ENCODE data around the gene PEPD.

PEPD gene

DNA sequence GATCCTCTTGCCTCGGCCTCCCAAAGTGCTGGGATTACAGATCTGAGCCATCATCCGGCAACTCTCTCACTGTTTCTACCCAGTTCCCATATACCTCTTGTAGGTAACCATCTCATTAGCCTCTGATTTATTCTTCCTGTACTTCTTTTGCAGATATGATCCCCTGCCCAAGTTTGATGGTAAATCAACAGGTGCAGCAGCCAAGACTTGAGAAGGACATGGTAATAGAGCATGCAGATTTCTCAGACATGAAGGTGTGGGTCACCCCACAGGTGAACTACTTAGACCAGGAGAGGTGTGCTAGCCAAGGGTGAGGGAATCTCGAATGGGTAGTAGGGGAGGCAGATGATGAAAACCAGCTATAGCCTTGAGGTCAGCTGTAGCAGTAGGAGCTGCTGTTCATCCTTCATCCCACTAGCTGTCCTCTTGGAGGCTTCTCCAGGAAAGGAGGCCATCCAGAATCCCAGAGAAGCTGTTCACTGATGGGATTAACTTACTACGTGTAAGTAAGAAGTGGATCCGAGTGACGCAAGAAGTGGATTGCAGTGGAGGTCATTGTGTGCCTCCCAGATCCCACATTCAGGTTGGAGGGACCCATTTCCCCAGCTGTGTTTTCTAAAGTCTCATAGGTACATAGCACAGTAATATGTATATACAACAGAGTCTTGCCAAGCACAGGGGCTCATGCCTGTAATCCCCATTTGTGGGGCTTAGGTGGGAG is 158.9 kb downstream of the PEPD start:
- no peak overlapping the region for H3K27ac ChIP-seq
- no peak for TF ChIP-seq ZFX (IDR thresholded peaks at IDR 0.05; ENCODE audit: borderline replicate concordance)
- TF ChIP-seq, protein P1, sequence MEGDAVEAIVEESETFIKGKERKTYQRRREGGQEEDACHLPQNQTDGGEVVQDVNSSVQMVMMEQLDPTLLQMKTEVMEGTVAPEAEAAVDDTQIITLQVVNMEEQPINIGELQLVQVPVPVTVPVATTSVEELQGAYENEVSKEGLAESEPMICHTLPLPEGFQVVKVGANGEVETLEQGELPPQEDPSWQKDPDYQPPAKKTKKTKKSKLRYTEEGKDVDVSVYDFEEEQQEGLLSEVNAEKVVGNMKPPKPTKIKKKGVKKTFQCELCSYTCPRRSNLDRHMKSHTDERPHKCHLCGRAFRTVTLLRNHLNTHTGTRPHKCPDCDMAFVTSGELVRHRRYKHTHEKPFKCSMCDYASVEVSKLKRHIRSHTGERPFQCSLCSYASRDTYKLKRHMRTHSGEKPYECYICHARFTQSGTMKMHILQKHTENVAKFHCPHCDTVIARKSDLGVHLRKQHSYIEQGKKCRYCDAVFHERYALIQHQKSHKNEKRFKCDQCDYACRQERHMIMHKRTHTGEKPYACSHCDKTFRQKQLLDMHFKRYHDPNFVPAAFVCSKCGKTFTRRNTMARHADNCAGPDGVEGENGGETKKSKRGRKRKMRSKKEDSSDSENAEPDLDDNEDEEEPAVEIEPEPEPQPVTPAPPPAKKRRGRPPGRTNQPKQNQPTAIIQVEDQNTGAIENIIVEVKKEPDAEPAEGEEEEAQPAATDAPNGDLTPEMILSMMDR (IDR thresholded peaks at IDR 0.05): no peak

DNA sequence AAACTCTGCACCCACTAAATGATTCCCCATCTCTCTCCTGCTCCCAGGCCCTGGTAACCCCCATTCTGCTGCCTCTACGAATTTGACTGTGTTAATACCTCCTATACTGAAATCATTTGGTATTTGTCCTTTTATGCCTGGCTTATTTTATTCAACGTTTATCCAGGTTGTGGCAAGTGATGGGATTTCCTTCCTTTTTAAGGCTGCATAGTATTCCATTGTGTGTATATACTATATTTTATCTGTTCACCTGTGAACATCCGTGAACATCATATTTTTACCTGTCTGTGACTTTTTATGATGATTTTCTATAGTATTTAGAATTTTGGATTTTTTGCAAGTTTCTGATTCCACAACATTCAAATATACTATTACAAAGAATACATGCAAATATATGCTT is 162.0 kb downstream of the PEPD start:
- H3K27ac ChIP-seq: no peak overlapping the region
- TF ChIP-seq ZFX (IDR thresholded peaks at IDR 0.05; ENCODE audit: borderline replicate concordance): no peak

DNA sequence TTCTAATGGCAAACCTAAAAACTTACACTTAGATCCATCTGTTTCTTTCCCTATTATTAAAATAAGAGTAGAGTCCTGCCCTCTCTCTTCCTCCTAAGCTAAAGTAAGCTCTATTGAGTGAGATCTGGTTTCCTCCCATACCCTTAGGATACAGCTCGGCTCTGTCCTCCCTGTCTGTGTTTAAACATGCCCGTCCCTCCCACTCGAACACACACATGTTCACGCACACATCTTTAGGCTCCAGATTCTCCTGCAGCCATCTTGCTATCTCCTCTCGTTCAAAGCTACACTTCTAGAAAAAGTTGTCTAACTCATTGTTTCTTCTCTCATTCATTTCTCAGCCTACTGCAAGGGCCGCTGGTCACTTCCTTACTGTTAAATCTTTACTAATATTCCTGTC is 163.2 kb downstream of the PEPD start:
- H3K27ac ChIP-seq: no peak overlapping the region
- TF ChIP-seq ZFX (IDR thresholded peaks at IDR 0.05; ENCODE audit: borderline replicate concordance): no peak

DNA sequence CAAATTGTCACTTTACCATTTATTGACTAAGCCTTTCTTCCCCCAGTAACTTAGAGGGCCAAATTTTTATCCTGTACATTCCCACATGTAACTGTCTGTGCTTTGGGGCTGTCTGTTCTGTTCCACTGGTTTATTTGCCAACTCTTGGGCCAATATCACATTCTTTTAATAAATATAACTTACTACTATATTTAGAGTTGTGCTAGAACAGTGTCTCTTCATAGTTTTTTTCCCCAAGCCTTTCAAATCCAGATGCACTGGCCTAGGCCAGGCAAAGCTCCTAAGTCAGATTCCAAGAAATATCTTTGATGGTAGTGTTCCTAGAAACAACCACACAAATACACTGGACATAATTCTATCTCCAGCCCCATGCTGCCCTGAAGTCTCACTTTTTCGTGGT is 164.0 kb downstream of the PEPD start:
- TF ChIP-seq, protein P1 (IDR thresholded peaks at IDR 0.05): no peak
- TF ChIP-seq ZFX (IDR thresholded peaks at IDR 0.05; ENCODE audit: borderline replicate concordance): no peak
- no peak overlapping the region for H3K27ac ChIP-seq

DNA sequence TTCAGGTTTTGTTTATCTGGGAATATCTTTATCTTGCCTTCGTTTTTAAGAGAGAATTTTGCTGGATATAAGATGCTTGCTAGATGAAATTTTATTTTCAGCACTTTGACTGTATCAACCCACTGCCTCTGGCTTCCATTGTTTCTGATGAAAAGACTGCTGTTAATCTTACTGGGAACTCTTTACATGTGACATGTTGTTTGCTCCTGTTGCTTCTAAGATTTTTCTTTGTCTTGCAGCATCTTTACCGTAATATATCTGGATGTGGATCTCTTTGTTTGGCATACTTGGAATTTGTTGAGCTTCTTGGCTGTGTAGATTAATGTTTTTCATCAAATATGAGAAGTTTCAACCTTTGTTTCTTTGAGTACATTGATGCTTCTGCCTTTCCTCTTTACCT is 166.1 kb downstream of the PEPD start:
- TF ChIP-seq ZFX (IDR thresholded peaks at IDR 0.05; ENCODE audit: borderline replicate concordance): no peak
- TF ChIP-seq, protein P1 (IDR thresholded peaks at IDR 0.05): no peak
- H3K27ac ChIP-seq: no peak overlapping the region

DNA sequence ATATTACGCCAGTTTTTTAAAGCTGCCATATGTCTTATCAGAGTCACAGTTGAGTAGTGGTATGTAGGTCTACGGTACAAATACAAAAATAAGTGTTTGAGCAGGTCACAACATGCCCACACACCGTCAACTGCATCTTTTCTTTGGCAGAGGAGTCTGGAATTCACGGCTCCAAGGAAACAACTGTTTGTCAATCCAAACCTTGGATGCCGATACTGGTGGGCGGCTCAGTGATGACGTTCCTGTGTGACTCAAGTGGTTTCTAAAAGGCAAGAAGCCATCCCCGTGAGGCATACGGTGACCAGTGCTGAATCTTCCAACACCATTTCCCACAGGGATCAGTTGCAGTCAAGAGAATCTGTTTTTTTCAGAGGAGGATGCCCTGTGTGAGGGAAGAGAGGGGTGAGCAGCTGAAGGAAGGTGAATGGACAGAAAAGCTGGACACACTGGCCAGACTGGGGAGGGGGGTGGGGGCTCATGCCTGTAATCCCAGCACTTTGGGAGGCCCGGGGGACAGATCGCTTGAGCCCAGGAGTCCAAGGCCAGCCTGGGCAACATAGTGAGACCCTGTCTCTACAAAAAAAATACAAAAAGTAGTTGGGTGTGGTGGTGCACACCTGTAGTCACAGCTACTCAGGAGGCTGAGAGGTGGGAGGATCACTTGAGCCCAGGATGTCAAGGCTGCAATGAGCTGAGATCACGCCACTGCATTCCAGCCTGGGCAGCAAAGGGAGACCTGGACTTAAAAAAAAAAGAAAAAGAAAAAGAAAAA is 170.9 kb downstream of the PEPD start:
- TF ChIP-seq, protein P1 (IDR thresholded peaks at IDR 0.05): no peak
- no peak for TF ChIP-seq ZFX (IDR thresholded peaks at IDR 0.05; ENCODE audit: borderline replicate concordance)
- no peak overlapping the region for H3K27ac ChIP-seq

DNA sequence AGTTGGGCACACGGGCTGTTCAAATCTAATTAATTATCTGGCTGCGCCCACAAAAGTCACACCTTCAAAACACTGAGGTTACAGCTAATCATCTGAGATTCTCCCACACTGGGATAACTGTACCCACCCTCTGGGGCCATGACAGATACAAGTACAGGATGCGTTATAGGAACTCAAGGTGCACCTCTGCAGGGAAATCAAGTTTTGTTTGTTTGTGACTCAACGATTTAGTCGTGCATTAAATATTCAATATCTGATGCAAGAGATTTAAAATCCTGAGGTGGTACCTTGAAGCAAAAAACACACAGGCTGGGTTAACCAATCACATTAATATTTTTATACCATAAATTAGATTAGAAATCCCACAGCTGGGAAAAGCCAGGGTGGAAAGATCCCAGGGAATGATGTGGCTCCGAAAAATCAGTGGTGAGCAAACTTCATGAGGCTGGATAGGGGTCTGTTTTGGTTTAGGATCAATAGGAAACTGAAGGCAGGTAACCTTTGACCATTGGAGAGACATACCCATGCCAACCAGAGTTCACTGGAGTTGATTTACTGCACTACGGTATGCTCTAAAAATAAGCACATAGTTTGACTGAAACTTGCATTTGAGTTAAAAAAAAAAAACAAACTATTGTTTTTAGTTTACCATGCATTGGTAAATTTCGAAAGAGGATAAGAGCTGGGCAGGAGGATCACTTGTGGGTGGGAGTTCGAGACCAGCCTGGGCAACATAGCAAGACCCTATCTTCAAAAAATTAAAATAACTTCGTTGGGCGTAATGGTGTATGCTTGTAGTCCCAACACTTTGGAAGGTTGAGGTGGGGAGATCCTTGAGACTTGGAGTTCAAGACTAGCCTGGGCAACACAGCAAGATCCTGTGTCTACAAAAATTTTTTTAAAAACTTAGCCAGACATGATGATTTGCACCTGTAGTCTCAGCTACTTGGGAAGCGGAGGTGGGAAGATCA is 172.0 kb downstream of the PEPD start:
- TF ChIP-seq, protein P1 (IDR thresholded peaks at IDR 0.05): no peak
- no peak for TF ChIP-seq ZFX (IDR thresholded peaks at IDR 0.05; ENCODE audit: borderline replicate concordance)
- no peak overlapping the region for H3K27ac ChIP-seq
